ENCODE results near the gene PPP1R13L. TPM values are rescaled to one million over a fixed set of nuclear protein-coding genes. Genes with fewer than 3 reads are reported as not detected.

Gene PPP1R13L
- total and polyA plus RNA-seq, 2 of the 8 experiments (the other 6 are each of a cell fraction or from before 2014, with no cell fraction given), result 9.1 to 15.3 TPM

- TF ChIP-seq HDAC2 (IDR thresholded peaks at IDR 0.05; ENCODE audit: borderline replicate concordance in 1 of 2, low read depth in 2 of 2, low read length in 2 of 2), result no peak
- no peak for TF ChIP-seq RAD21 (IDR thresholded peaks at IDR 0.05 in 1 of 2, conservative IDR thresholded peaks at IDR 0.05 in 1 of 2; ENCODE audit: low read depth in 2 of 2, low read length in 2 of 2)
- no peak for TF ChIP-seq TAF1 (IDR thresholded peaks at IDR 0.05; ENCODE audit: low read depth, low read length)
- no peak for TF ChIP-seq RXRA (IDR thresholded peaks at IDR 0.05; ENCODE audit: insufficient read depth, low read depth, low read length)
Measured at GRCh38 chr19:45439190-45439568, 34.3 kb upstream of the PPP1R13L start (continued).
